Measurements from ENCODE around the gene RPAP3. TPM values are rescaled to one million over a fixed set of nuclear protein-coding genes. Genes with fewer than 3 reads are reported as not detected.

The RPAP3 gene
- total RNA-seq, 1 donor from 2014 or later, result 7.6 TPM

DNA sequence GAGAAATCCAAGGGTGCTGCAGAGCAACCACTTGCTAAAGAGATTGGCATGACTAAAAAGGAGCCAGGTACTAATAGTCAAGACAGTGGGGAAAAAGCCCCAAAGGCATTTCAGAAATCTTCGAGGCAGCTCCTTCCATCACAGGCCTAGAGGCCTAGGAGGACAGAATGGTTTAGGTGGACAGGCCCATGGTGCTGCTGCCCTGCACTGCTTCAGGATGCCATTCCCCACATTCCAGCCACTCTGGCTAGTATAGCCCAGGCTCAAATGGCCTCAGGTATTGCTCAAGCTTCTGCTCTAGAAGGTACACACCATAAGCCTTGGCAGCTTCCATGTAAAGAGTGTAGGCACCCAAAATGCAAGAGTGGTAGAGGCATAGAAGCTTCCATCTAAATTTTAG, 92.9 kb downstream of the RPAP3 start:
- Histone ChIP-seq H3K27me3 (ENCODE audit: control insufficient read depth, insufficient read depth, low read length) (no peaks in the 10 kb centered on the region), H3K36me3 (ENCODE audit: control insufficient read depth, insufficient read depth, low read length) (no peaks in the 10 kb centered on the region), H3K4me3 (ENCODE audit: low read depth, low read length) (no peak overlapping the region)
- TF ChIP-seq, protein P1, sequence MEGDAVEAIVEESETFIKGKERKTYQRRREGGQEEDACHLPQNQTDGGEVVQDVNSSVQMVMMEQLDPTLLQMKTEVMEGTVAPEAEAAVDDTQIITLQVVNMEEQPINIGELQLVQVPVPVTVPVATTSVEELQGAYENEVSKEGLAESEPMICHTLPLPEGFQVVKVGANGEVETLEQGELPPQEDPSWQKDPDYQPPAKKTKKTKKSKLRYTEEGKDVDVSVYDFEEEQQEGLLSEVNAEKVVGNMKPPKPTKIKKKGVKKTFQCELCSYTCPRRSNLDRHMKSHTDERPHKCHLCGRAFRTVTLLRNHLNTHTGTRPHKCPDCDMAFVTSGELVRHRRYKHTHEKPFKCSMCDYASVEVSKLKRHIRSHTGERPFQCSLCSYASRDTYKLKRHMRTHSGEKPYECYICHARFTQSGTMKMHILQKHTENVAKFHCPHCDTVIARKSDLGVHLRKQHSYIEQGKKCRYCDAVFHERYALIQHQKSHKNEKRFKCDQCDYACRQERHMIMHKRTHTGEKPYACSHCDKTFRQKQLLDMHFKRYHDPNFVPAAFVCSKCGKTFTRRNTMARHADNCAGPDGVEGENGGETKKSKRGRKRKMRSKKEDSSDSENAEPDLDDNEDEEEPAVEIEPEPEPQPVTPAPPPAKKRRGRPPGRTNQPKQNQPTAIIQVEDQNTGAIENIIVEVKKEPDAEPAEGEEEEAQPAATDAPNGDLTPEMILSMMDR (IDR thresholded peaks at IDR 0.05; ENCODE audit: insufficient read depth, low read length, severe bottlenecking), result no peak
- FAIRE-seq (no peak), DNase-seq (ENCODE audit: low read depth) (no peak)

DNA sequence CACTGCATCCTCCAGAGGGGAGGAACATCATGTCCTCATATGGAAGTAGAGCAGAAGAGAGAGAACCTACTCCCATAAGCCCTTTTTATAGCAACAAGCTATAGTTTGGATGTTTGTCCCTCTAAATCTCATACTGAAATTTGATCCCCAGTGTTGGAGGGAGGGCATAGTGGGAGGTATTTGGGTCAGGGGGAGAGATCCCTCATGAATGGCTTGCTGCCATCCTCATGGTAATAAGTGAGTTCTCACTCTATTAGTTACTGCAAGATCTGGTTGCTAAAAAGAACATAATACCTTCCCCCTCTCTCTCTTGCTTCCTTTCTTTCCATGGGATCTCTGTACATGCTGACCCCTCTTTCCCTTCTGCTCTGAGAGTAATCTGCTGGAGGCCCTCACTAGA, 93.9 kb downstream of the RPAP3 start:
- TF ChIP-seq, protein P1 (IDR thresholded peaks at IDR 0.05; ENCODE audit: insufficient read depth, low read length, severe bottlenecking), result no peak
- H3K4me3 ChIP-seq (ENCODE audit: low read depth, low read length), result no peak overlapping the region
- DNase-seq (ENCODE audit: low read depth) (no peak), FAIRE-seq (no peak)
- H3K27me3 ChIP-seq (ENCODE audit: control insufficient read depth, insufficient read depth, low read length), result no peaks in the 10 kb centered on the region
- no peaks in the 10 kb centered on the region for H3K36me3 ChIP-seq (ENCODE audit: control insufficient read depth, insufficient read depth, low read length)

Other genes starting within 250 kb of the RPAP3 start
- 0.38 TPM in 1 of 2 replicates, not detected in the other for gene ENDOU, start 19.5 kb upstream of the RPAP3 start, total RNA-seq
- 0.90 and 3.9 TPM in 2 replicates for gene RAPGEF3, start 52.9 kb upstream of the RPAP3 start, total RNA-seq
- 7.3 and 10.3 TPM in 2 replicates for gene SLC48A1, start 67.2 kb upstream of the RPAP3 start, total RNA-seq
- gene HDAC7, start 113.9 kb upstream of the RPAP3 start, total RNA-seq, result 7.1 and 9.0 TPM in 2 replicates
- 3.2 and 3.4 TPM in 2 replicates for gene VDR, start 199.0 kb upstream of the RPAP3 start, total RNA-seq